Activated CD4-positive, alpha-beta T cell treated with anti-CD3 and anti-CD28 coated beads, Interleukin-2, amount 50 U/mL, for 24 hours (primary cell): ENCODE data around the gene RAB27B.
"Not testable (repeated sequence)": the region's sequence is repeated elsewhere in the genome, so short reads cannot be mapped to it uniquely, and the experiment has no call there.

Source experiments
- DNase-seq, 2 donors: peaks; one replicate each; pipeline ENCODE4 v3.0.0-alpha.2; 2020; ENCODE audit warnings: low read depth in 1 of 2, low spot score in 1 of 2

Gene RAB27B

GRCh38 chr18:54813977-54814565 is 14.2 kb upstream of the RAB27B start:
- DNase-seq = no peak

GRCh38 chr18:54815086-54815485 is 13.2 kb upstream of the RAB27B start:
- no peak for DNase-seq

- not testable (repeated sequence) for DNase-seq
Observed at GRCh38 chr18:54820785-54821275, 7.4 kb upstream of the RAB27B start.

GRCh38 chr18:54822872-54823845 is 5.1 kb upstream of the RAB27B start:
- no peak for DNase-seq

- no peak for DNase-seq
Observed at GRCh38 chr18:54824761-54825160, 3.5 kb upstream of the RAB27B start.

- no peak for DNase-seq
Observed at GRCh38 chr18:54825601-54826344, 2.5 kb upstream of the RAB27B start.

- DNase-seq = no peak
Observed at GRCh38 chr18:54828986-54829385, 709 bp downstream of the RAB27B start.

GRCh38 chr18:54829856-54830255 is 1.6 kb downstream of the RAB27B start:
- DNase-seq = no peak

GRCh38 chr18:54830260-54830659 is 2.0 kb downstream of the RAB27B start:
- DNase-seq = no peak

- DNase-seq = no peak
Observed at GRCh38 chr18:54830866-54831265, 2.6 kb downstream of the RAB27B start.

- no peak for DNase-seq
Observed at GRCh38 chr18:54835944-54836343, 7.7 kb downstream of the RAB27B start.

GRCh38 chr18:54843314-54843713 is 15.0 kb downstream of the RAB27B start:
- DNase-seq = no peak

GRCh38 chr18:54845787-54846186 is 17.5 kb downstream of the RAB27B start:
- DNase-seq = no peak

GRCh38 chr18:54848121-54848520 is 19.8 kb downstream of the RAB27B start:
- no peak for DNase-seq

GRCh38 chr18:54849683-54850082 is 21.4 kb downstream of the RAB27B start:
- DNase-seq = no peak

GRCh38 chr18:54850598-54850997 is 22.3 kb downstream of the RAB27B start:
- DNase-seq = no peak

GRCh38 chr18:54852780-54853675 is 24.8 kb downstream of the RAB27B start:
- DNase-seq = no peak

- not testable (repeated sequence) for DNase-seq
Observed at GRCh38 chr18:54855050-54855449, 26.8 kb downstream of the RAB27B start.

- DNase-seq = no peak
Observed at GRCh38 chr18:54856105-54856646, 27.9 kb downstream of the RAB27B start.

GRCh38 chr18:54857499-54857898 is 29.2 kb downstream of the RAB27B start:
- DNase-seq = no peak
